ENCODE measurements around the gene CHRM2. TPM values are rescaled to one million over a fixed set of nuclear protein-coding genes. Genes with fewer than 3 reads are reported as not detected.

Gene CHRM2
- total RNA-seq, 1 experiment from 2014 or later, result not detected

DNA sequence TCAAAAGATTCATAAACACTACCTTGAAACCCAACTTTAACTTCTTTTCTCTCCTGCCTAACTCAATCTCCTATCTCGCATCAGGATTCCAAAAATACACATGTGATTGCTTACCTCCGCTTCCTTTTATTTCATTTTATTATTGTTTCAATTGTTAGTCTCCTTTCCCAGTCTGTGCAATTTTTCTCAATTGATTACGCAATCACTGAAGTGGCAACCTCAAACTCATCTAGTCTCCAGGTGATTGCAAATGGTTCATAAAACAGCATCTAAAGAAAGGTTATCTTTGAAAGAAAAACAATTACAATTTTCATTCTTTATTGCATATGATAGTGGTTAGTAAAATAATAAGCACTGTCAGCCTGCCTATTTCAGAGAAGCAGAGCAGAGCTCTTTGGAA is 45.6 kb downstream of the CHRM2 start:
- no peak overlapping the region for H3K4me2 ChIP-seq (ENCODE audit: insufficient read depth, insufficient read length, low read length)
- no peaks in the 10 kb centered on the region for H3K36me3 Mint-ChIP-seq (ENCODE audit: insufficient read depth in 1 of 3, low read depth in 3 of 3)
- WGBS (ENCODE audit: extremely low coverage, insufficient read length, low lambda C conversion rate), result no CpG with 5 or more reads among the region's 3 CpGs

More for the DNA sequence above, 45.6 kb downstream of the CHRM2 start:
- DNase-seq, result no peak
- Histone ChIP-seq H4K91ac (ENCODE audit: insufficient read length, low read depth, low read length) (no peak overlapping the region), H3K9me3 (ENCODE audit: control insufficient read depth, low read depth, low read length) (no peaks in the 10 kb centered on the region), H3K56ac (ENCODE audit: insufficient read length, low read depth, low read length) (no peak overlapping the region), H3K4ac (ENCODE audit: low read depth, low read length) (no peak overlapping the region), H2BK20ac (ENCODE audit: low read depth, low read length, poor library complexity, severe bottlenecking) (no peak overlapping the region), H2AK5ac (ENCODE audit: insufficient read length, low read length) (no peak overlapping the region), H3K27ac (ENCODE audit: insufficient read length, low read depth, low read length) (no peak overlapping the region), H3K79me2 (ENCODE audit: insufficient read depth, low read length) (no peaks in the 10 kb centered on the region), H3K4me1 (ENCODE audit: insufficient read depth, low read length) (no peaks in the 10 kb centered on the region), H4K5ac (ENCODE audit: insufficient read length, low read depth, low read length) (no peak overlapping the region), H3K79me1 (ENCODE audit: insufficient read depth, low read depth, low read length, poor library complexity, severe bottlenecking) (no peaks in the 10 kb centered on the region), H2BK5ac (ENCODE audit: insufficient read length, low read length) (no peak overlapping the region), H3K18ac (ENCODE audit: insufficient read length, low read depth, low read length) (no peak overlapping the region), H2BK12ac (ENCODE audit: insufficient read length, low read depth, low read length) (no peak overlapping the region), H3K14ac (ENCODE audit: insufficient read depth, low read length) (no peak overlapping the region), H4K20me1 (ENCODE audit: control insufficient read depth, insufficient read depth, insufficient read length) (no peaks in the 10 kb centered on the region), H3K27me3 (ENCODE audit: insufficient read depth, low read length) (no peaks in the 10 kb centered on the region), H2AFZ (ENCODE audit: low read length) (no peak overlapping the region), H3K23me2 (ENCODE audit: insufficient read length, low read depth, low read length, poor library complexity, severe bottlenecking) (no peaks in the 10 kb centered on the region), H4K8ac (replicated peaks; ENCODE audit: insufficient read length, low read depth, low read length) (no peak overlapping the region), H3T11ph (ENCODE audit: low read length) (no peak overlapping the region), H3K23ac (ENCODE audit: insufficient read length, low read depth, low read length) (no peak overlapping the region), H2BK120ac (ENCODE audit: low read depth, low read length, poor library complexity, severe bottlenecking) (no peak overlapping the region), H2BK15ac (ENCODE audit: low read depth, low read length) (no peak overlapping the region), H3K9ac (ENCODE audit: extremely low read depth, insufficient read length, low read length) (no peak overlapping the region)
- H3K4me1 Mint-ChIP-seq, result peaks cover 0 to 4% of the 10 kb centered on the region in 2 experiments; a peak in 2 of 4 replicates
- H3K4me3 Mint-ChIP-seq, result no peak overlapping the region
- no peak overlapping the region for H3K27ac Mint-ChIP-seq
- H3K27me3 Mint-ChIP-seq (ENCODE audit: low read depth), result no peaks in the 10 kb centered on the region; the same call in 1 of the 2 replicates
- TF ChIP-seq, protein P1, sequence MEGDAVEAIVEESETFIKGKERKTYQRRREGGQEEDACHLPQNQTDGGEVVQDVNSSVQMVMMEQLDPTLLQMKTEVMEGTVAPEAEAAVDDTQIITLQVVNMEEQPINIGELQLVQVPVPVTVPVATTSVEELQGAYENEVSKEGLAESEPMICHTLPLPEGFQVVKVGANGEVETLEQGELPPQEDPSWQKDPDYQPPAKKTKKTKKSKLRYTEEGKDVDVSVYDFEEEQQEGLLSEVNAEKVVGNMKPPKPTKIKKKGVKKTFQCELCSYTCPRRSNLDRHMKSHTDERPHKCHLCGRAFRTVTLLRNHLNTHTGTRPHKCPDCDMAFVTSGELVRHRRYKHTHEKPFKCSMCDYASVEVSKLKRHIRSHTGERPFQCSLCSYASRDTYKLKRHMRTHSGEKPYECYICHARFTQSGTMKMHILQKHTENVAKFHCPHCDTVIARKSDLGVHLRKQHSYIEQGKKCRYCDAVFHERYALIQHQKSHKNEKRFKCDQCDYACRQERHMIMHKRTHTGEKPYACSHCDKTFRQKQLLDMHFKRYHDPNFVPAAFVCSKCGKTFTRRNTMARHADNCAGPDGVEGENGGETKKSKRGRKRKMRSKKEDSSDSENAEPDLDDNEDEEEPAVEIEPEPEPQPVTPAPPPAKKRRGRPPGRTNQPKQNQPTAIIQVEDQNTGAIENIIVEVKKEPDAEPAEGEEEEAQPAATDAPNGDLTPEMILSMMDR (conservative IDR thresholded peaks at IDR 0.05), result no peak
- no peaks in the 10 kb centered on the region for H3K9me3 Mint-ChIP-seq
